HUES6 (cell line): ENCODE data around the gene PTCHD1.

Experiments
- H3K27ac ChIP-seq: 2 replicates; pipeline ENCODE4 v1.7.0; 2013; ENCODE audit warnings: low read depth, mild to moderate bottlenecking, low read length, inconsistent platforms
- H3K27me3 ChIP-seq: 2 replicates; pipeline ENCODE4 v1.6.1; 2013; ENCODE audit warnings: low read length; ENCODE audit not compliant: control insufficient read depth, insufficient read depth
- H3K36me3 ChIP-seq: 2 replicates; pipeline ENCODE4 v1.6.1; 2013; ENCODE audit warnings: low read length; ENCODE audit not compliant: control insufficient read depth, insufficient read depth
- H3K4me1 ChIP-seq: 2 replicates; pipeline ENCODE4 v1.6.1; 2013; ENCODE audit warnings: low read length; ENCODE audit not compliant: control insufficient read depth, insufficient read depth
- H3K4me3 ChIP-seq: 2 replicates; pipeline ENCODE4 v1.5.1; 2013; ENCODE audit warnings: low read depth, low read length
- H3K9ac ChIP-seq: one replicate; pipeline ENCODE4 v1.6.1; 2013; ENCODE audit warnings: mild to moderate bottlenecking, low read length
- H3K9me3 ChIP-seq: 2 replicates; pipeline ENCODE4 v1.6.1; 2013; ENCODE audit warnings: low read depth, low read length; ENCODE audit not compliant: control insufficient read depth, insufficient read depth

The PTCHD1 gene

DNA sequence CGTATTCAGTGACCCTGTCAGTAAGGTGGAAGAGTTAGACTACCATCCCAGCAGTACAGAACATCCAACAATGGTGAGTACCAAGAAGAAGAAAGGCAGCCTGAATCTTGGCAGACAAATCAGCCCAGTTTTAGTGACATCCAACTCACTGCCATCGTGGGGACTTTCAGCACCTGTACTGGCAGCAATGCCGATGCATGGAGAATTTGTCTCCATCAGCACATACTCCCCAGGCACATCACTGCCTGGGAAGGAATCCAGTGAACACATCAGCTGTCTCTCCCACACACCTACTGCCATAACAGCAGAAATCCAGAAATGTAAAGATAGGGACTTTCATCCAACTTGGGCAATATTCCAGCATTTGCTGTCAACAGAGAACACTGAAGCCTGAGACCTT, 29.8 kb downstream of the PTCHD1 start:
- no peaks in the 10 kb centered on the region for H3K27me3 ChIP-seq
- no peaks in the 10 kb centered on the region for H3K4me1 ChIP-seq
- H3K9me3 ChIP-seq, result 0 out of 2 replicates have a peak, but pooled peaks cover 7% of the 10 kb centered on the region
- H3K36me3 ChIP-seq, result no peaks in the 10 kb centered on the region; the same call in 1 of the 2 replicates
- no peak overlapping the region for H3K9ac ChIP-seq
- no peak overlapping the region for H3K4me3 ChIP-seq
- H3K27ac ChIP-seq, result no peak overlapping the region

DNA sequence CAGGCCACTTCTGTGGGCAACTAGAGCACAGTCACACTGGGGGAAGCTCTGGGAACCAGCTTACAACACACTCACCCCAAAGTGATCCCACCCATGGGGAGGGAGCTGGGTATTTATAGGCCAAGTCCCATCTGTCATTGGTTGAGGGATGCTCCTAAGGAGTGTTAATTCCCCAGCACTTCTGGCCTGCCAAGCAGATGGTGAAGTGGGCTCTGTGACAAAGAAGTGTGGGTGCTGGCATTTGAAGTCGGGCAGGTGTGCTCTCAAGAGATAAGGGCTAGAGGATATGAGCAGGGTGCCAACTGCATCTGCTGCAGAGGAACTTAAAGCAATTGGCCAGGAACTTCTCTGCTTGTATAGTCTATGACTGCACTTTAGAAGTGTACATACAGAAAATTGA, 30.9 kb downstream of the PTCHD1 start:
- H3K4me3 ChIP-seq, result no peak overlapping the region
- no peaks in the 10 kb centered on the region for H3K27me3 ChIP-seq
- H3K36me3 ChIP-seq, result no peaks in the 10 kb centered on the region; the same call in 1 of the 2 replicates
- no peaks in the 10 kb centered on the region for H3K4me1 ChIP-seq
- H3K27ac ChIP-seq, result no peak overlapping the region
- H3K9me3 ChIP-seq, result 0 out of 2 replicates have a peak, but pooled peaks cover 7% of the 10 kb centered on the region
- H3K9ac ChIP-seq, result no peak overlapping the region

DNA sequence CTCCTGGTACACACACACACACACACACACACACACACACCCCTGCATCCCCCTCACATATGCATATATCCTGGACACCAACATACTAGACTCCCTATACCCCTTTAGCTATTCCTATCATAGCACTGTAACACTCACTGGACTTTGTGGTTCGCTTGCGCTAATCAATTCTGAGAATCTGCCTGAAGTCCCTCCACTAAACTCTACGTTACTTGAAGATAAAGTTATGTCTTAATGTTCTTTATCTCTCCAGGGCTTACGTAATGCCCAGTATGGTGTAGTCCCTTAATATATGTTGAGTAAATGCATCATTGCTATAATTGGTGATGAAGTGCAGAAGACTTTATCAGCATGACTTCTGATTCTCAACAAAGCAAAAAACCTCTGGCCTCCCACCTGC, 32.3 kb downstream of the PTCHD1 start:
- 0 out of 2 replicates have a peak, but pooled peaks cover 7% of the 10 kb centered on the region for H3K9me3 ChIP-seq
- no peak overlapping the region for H3K4me3 ChIP-seq
- no peak overlapping the region for H3K9ac ChIP-seq
- no peak overlapping the region for H3K27ac ChIP-seq
- no peaks in the 10 kb centered on the region; the same call in 1 of the 2 replicates for H3K27me3 ChIP-seq
- no peaks in the 10 kb centered on the region for H3K4me1 ChIP-seq
- H3K36me3 ChIP-seq, result no peaks in the 10 kb centered on the region; the same call in 1 of the 2 replicates

DNA sequence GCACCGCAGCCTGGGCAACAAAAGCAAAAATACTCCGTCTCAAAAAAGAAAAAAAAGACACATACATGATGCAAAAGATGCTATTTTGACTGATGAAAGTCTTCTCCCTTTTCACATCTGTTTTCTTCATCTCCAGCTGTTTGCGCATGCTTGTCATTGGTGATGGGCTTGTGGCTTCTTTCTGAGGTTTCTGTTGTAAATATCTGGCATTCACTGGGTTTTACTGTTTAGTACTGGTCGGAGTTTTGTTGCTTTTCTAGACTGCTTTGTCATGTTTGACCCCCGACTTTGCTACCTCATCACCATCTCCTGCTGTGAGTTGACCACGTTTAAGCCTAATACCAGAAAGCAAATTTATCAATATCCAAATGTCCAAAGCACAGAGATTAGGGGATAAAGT, 34.4 kb downstream of the PTCHD1 start:
- H3K4me3 ChIP-seq, result no peak overlapping the region
- no peaks in the 10 kb centered on the region; the same call in 1 of the 2 replicates for H3K27me3 ChIP-seq
- H3K27ac ChIP-seq, result no peak overlapping the region
- H3K4me1 ChIP-seq, result no peaks in the 10 kb centered on the region
- H3K9me3 ChIP-seq, result no peaks in the 10 kb centered on the region
- no peaks in the 10 kb centered on the region; the same call in 1 of the 2 replicates for H3K36me3 ChIP-seq
- H3K9ac ChIP-seq, result no peak overlapping the region

DNA sequence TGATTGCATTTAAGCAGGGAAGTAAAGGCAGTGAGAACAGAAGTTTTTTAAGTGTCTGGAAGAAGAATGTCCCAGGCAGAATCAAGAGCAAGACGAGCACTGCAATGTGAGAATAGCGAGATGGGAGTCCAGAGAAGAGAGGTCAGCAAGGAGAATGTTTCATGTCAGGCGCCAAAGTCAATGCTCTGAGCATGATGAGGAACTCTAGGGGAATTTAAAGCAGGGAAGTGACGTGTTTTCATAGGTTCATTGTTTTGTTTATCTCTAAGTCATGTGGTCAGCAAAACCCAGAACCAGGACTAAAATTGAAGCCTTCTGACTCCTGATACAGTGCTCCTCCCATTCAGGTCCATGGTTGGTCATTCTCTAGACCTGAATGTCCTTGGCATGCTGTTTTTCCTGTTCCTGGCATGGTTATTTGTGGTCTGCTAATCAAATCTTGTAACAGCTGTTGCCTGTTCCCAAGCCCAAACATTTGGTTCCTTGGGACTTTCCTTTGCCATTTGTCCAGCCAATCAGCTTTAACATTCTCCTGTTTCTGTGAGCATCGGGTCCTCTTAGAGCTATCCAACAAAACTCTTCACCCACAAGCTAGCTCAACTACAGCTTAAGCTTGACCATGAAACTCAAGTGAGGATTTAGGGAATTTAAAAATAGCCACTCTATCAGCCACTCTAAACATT, 37.7 kb downstream of the PTCHD1 start:
- Histone ChIP-seq H3K36me3 (no peaks in the 10 kb centered on the region), H3K27me3 (no peaks in the 10 kb centered on the region; the same call in 1 of the 2 replicates), H3K9me3 (no peaks in the 10 kb centered on the region), H3K4me1 (no peaks in the 10 kb centered on the region), H3K4me3 (no peak overlapping the region), H3K27ac (no peak overlapping the region), H3K9ac (no peak overlapping the region)

DNA sequence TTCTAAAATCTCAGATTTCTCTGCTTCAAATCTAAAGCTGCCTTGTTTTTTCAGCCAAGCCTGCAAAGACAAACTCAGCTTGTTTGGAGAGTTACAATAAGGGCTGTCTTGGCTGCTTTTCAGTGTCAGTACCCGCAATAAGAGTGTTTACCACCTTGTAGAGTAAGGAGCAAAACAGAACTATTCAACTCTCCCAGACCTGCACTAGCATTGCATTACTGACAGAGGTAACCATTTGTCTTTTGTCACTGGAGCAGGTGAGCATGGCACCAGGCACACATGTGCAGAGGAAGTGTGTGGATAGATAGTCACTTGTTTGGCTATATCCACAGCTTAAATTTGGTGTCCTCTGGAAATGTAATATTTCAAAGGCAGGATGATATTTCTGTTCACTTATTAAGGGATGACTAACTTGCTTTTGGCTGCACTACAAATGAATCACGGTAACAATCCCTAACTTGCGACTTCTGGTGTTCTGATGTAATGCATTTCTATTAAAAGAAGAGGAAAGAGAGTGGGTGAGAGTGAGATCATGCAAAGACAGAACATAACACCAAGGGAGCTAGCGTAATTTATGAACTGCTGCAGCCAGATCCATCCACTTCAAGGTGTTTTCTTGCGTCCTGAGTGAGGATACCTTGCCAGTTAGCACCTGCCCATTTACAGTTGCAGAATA, 38.6 kb downstream of the PTCHD1 start:
- no peaks in the 10 kb centered on the region for H3K9me3 ChIP-seq
- no peak overlapping the region for H3K4me3 ChIP-seq
- H3K4me1 ChIP-seq, result no peaks in the 10 kb centered on the region
- H3K9ac ChIP-seq, result no peak overlapping the region
- H3K36me3 ChIP-seq, result no peaks in the 10 kb centered on the region
- no peaks in the 10 kb centered on the region; the same call in 1 of the 2 replicates for H3K27me3 ChIP-seq
- no peak overlapping the region for H3K27ac ChIP-seq

DNA sequence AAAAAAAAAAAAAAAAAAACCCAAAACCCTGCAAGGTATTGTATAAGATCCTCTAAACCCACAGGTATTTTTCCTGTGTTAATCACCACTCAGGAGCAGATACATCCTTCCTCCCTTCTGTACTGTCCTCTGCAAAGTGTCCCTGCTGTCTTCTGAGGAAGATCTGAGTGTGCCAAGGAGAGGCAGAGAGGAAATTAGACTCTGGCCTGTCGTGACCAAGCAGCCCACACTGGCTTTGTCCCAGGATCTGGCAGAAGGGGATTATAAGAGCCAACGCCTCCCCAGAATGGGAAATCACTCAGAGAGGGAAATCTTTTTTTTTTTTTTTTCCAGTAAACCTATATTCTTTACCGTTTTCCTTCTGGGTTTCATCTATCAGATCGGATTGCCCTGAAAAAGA, 39.6 kb downstream of the PTCHD1 start:
- Histone ChIP-seq H3K4me3 (no peak overlapping the region), H3K9me3 (no peaks in the 10 kb centered on the region), H3K4me1 (no peaks in the 10 kb centered on the region), H3K27ac (no peak overlapping the region), H3K9ac (no peak overlapping the region), H3K27me3 (no peaks in the 10 kb centered on the region; the same call in 1 of the 2 replicates), H3K36me3 (no peaks in the 10 kb centered on the region)

DNA sequence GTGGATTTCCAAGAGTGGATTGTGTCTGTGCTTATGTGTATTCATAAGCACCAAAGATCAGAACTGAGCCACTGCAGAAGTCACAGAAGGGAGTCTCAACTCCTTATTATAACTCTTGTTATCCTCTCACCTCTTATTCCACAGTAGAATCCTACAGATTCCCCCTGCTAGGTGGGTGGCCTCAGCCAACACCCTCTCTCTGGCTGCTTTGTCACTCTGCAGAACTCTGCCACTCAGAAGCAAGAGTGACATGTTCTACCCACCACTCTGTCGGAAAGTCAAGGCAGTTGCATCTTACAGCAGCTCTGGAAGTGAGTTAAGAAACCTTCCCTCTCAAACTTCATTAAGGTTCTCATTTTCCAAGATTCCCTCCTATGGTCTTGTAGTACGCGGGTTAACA, 41.9 kb downstream of the PTCHD1 start:
- Histone ChIP-seq H3K4me3 (no peak overlapping the region), H3K4me1 (peaks cover 17% of the 10 kb centered on the region), H3K9me3 (no peaks in the 10 kb centered on the region)

DNA sequence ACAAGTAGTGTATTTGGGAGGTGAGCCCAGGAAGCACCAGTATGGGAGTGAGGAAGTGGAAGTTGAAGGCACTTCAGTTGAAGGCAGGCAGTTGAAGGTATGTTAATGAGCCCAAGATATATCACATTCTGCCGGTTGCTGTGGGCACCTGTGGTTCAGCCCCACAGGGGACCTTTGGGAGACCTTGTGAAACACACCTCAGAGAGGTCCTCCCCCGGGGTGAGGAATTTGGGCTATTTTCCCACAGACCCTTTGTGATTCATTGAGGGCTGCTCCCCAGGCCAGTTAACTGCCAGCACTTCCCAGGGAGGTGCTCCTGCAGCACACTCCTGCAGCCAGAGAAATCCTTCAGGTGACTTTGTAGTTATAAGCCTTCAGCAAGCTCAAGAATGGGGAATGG, 45.9 kb downstream of the PTCHD1 start:
- no peak overlapping the region for H3K27ac ChIP-seq
- no peaks in the 10 kb centered on the region for H3K9me3 ChIP-seq
- no peak overlapping the region for H3K9ac ChIP-seq
- H3K4me1 ChIP-seq, result peaks cover 26% of the 10 kb centered on the region
- H3K27me3 ChIP-seq, result no peaks in the 10 kb centered on the region; the same call in 1 of the 2 replicates
- H3K36me3 ChIP-seq, result no peaks in the 10 kb centered on the region
- H3K4me3 ChIP-seq, result no peak overlapping the region

More for the DNA sequence above, 41.9 kb downstream of the PTCHD1 start:
- Histone ChIP-seq H3K36me3 (no peaks in the 10 kb centered on the region), H3K27ac (no peak overlapping the region), H3K9ac (no peak overlapping the region), H3K27me3 (no peaks in the 10 kb centered on the region; the same call in 1 of the 2 replicates)

DNA sequence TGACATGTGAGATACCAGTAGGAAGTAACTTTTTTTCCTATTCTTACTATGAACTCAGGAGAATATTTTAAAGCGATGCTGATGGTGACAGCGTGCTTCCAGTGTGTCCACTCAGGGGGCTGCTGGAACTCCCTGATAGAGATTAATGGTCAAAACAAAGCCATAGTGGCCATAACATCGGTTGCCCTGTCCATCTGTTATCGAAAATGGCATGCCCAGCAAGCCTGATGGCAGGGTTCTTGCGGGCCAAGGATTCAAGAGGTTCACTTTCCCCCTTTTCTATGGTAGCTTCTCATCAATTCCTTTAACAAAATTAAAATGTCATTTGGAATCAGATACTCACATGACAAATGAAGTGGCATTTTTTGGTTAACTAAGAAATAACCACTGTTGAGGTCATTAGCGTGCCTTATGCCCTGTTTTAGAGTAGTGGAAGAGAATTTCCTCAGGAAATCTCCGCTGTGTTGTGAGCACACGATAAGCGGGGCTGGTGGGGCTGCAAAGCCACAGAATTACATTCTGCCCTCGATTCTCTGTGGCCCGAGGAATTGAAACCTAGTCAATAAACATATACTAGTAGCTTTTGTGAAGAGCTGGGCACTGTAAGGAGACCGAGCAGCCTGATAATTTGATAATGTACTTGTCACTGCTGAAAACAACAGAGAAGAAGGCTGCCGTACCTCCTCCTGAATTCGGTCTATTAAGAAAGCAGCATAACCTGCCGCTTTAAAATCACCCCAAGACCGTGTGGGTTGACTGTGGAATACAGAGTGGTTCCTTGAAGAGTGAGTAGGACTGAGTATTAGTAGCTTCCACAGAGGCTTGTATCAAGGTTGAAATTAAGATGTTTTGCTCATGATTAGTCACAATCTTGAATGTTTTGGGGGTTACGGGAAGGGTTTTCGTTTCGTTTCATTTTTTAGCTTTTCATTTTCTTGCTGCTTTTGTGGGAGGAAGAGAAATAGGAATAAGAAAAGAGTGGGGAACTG, 46.7 kb downstream of the PTCHD1 start:
- no peaks in the 10 kb centered on the region for H3K36me3 ChIP-seq
- H3K4me3 ChIP-seq, result no peak overlapping the region
- peaks cover 26% of the 10 kb centered on the region for H3K4me1 ChIP-seq
- no peaks in the 10 kb centered on the region for H3K9me3 ChIP-seq
- H3K27ac ChIP-seq, result no peak overlapping the region
- no peaks in the 10 kb centered on the region; the same call in 1 of the 2 replicates for H3K27me3 ChIP-seq
- no peak overlapping the region for H3K9ac ChIP-seq
